GM21825 (cell line): ENCODE measurements around the gene DDX17.
A peak's percentile ranks its signal among the peaks of the same experiment; 100 is the strongest.

Experiments used
- ATAC-seq: cut with Tn5 transposase; IDR thresholded peaks from one replicate; pipeline ENCODE4 v1.9.1; 2021; ENCODE audit warnings: mild to moderate bottlenecking, moderate library complexity; ENCODE audit not compliant: unreplicated experiment

Gene DDX17

GRCh38 chr22:38506118-38506962 lies at the start of gene DDX17:
TSS of gene DDX17 (minus strand) at chr22:38506311.
- ATAC-seq, result peak; percentile 82

DNA sequence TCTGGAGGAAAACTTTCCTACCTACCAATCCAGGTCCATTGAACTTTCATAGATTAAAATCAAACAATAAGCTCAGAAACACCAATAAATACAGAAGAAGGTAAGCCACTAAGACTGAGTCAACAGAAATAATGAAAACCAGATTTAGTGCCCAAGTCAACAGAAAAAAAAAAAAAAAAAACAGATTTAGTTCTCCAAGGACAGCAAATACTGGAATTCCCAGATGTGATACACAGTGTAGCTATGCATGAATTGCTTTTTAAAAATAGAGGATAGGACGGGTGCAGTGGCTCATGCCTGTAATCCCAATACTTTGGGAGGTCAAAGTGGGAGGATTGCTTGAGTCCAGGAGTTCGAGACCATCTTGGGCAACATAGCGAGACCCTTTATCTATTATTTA lies 48.2 kb upstream of the DDX17 start:
- no peak for ATAC-seq

DNA sequence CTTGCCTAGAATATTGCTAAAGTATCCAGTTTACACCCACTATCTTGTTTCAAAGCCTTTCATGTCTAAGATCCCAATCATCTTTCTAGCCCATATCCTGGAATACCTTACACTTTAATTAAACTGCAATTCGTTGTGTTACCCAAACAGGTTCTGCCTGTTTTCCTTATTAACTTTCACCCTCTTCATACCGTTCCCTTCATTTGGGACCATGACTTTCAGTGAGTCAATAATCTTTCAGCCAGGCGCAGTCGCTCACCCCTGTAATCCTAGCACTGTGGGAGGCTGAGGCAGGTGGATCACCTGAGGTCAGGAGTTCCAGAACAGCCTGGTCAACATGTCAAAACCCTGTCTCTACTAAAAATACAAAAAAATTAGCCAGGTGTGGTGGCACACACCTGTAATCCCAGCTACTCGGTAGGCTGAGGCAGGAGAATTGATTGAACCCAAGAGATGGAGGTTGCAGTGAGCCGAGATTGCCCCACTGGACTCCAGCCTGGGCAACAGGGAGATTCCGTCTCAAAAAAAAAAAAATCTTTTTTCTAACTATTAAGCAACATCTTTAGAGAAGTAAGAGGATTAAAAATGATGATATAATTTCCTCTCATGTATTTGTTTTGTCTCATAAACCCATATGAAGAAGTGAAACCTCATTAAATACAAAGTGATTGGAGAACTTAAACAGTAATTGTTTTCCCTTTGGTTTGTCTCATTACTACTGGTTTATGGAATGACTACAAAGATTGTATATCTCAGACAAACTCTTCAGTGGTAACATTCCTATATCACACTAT lies 43.2 kb upstream of the DDX17 start:
- ATAC-seq, result no peak

DNA sequence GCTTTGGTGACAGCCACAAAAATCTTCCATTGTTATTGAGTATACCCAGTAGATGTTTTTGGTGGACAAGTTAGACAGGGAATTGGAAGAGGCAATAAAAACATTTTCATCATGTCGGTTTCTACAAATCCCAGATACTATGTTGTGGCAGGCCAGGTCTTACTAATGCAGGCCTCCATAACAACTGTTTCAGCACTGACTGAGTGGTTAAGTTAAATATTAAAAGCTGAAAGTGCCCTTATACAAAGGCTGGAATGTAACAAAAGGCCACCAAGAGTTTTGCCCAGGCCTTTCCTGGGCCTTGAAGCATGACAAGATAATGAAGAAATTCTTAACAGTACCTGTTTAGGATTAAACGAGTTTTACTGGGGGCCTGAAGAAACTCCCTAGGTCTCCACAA lies 34.6 kb upstream of the DDX17 start:
- ATAC-seq, result no peak

DNA sequence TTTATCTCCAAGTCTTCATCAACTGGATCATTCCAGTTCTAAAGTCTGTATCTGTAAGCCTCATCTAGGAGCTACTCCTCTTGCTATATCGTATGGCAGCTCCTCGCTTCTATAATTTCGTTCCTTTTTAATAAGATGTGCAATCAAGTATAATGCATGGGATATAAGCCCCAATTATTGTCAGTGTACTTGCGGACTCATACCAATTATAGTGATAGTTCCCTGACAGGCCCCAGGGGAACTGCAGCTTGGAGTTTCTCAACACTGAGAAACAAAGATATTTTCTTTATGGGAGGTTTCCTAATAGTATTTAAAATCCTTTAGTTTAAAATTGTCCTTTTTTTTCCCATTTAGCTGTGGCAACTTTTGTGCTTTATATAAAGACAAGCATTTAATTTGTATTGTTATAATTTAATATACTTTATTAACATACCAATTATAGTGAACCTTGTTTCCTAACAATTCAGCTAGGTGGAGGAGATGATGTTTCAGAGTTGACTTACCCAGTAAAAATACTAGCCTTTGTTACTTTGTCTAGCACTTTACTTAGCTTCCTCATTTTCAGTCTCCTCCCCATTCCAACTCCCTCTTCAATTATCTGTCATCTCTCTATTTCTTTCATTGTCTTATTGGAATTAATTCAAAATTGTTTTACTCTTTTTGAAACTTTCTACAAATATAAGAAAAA lies 25.3 kb upstream of the DDX17 start:
- no peak for ATAC-seq

- no peak for ATAC-seq
Observed at GRCh38 chr22:38524429-38524828, 18.3 kb upstream of the DDX17 start.

DNA sequence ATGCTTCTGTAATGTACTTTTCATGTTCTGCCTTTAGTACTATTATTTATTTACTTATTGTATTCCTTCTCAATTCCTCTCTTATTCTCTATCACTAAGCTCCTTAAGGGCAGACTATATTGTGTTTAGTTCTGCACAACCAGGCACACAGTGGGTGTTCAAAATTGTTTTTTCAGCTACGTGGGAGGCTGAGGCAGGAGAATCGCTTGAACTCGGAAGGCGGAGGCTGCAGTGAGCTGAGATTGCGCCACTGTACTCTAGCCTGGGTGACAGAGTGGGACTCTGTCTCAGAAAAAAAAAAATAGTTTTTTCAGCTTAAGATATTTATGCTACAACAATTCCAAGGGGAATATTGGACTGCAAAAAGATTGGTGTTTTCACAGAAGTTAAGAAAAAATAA lies 17.4 kb upstream of the DDX17 start:
- ATAC-seq, result no peak

- no peak for ATAC-seq
Observed at GRCh38 chr22:38523029-38523428, 16.9 kb upstream of the DDX17 start.

DNA sequence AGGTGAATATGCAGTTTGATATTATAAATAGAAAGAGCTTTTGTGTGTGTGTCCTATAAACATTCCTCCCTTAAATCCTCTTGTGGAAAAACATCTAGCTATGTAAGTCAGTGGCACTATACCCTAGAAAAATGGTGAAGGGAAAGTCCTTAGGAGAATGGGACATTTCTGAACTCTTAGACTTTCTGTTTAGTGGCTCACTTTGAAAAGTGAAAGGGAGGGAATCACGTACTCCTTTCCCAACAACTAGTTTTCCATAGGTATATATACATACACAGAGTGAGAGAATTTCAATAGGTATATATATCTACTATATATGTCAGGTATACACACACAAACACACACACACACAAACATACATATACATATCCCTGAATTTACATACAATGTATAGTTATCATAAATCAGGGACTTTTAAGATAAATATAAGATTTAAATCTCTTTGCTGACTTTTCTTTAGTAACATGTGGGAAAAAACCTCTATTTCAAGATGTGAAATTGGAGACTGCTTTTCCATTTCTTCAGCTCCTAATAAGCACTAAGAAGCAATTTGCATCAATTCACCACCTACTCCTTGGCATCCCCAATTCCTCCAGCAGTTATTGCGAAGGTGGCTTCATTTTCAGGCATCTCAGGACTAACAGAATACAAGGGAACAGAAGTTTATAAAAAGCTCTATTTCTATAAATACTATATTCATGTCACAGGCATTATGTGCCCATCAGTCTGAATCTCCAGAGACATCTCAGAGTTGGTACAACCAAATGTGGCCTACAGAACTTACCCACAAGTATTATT lies 13.5 kb upstream of the DDX17 start:
- ATAC-seq, result no peak

DNA sequence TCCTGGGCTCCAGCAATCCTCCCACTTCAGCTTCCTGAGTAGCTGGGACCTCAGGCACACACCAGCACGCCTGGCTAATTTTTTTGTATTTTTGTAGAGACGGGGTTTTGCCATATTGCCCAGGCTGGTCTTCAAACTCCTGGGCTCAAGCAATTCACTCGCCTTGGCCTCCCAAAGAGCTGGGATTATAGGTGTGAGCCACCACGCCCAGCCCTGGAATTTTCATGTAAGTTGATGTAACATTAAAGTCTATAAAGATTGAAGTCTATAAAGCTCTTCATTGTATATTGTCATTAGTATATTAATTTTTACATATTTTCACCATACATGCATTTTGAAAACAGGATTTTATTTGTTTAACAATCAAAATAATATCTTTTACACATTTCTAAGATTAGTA lies 12.5 kb upstream of the DDX17 start:
- ATAC-seq, result no peak

DNA sequence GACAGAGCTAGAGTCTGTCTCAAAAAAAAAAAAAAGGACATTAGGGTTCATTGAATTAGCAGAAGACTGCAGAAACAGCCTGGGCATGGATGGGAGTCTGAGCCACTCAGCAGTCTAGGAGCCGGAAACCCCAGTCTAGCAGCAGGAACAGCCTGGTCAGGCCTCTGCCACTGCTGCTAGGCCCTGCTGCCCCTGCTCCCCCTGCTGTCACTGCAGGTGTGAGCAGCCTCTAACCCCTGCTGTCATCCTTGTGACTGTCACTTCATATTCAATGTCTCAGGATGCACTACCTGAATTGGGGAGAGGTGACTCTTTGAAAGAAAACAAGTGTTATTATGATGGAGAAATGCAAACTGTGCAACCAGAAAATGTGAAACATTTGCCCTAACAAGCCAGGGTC lies 7.0 kb upstream of the DDX17 start:
- ATAC-seq, result no peak

DNA sequence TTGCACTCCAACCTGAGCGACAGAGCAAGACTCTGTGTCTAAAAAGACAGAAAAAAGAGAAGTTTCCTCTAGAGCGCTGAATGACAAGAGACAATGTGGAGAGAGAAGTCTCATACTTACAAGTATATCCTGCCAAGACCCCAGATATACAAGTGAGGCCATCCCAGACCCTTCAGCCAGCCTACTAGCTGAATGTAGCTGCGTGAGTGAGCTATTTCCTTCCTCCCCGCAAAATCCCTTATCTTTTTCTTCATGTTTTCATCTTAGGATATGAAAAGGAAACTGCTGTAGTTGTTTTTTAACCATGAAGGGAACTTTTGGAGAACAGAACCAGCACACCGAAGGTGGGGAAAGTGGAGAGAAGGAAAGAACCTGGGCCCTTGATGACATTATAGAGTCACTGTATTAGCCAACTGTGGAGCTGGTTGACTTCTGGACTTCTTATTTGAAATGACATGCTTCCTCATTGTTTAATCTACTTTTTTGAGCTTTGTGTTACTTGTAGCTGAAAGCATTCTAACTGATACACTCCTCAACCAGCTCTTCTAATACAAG lies 4.4 kb upstream of the DDX17 start:
- ATAC-seq, result no peak

DNA sequence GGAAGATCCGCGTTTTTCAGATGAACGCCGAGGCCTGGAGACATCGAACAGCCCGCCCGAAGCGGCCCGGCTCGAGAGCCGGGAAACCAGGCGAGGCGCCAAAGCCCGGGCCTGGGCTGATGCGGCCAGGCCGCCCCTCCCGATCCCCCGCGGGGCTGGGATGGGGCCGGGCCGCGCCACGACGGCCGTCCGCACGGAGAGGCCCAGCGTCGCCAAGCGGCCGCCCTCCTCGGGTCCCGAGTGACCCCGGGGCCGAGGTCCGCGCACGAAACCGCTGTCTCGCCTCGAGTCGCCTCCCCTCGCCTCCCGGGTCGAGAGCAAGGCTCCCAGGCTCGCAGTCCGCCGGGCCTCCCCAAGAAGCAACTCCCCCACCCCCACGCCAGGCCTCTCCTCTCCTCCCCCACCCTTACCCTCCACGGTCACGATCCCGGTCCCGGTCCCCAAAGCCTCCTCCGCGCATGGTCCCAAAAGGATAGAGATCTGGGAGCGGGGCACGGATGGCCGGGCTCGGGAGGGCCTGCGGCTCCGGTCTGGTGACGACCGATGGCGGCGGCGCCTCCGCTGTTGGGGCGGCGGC lies 482 bp downstream of the DDX17 start:
- peak; percentile 27 for ATAC-seq

DNA sequence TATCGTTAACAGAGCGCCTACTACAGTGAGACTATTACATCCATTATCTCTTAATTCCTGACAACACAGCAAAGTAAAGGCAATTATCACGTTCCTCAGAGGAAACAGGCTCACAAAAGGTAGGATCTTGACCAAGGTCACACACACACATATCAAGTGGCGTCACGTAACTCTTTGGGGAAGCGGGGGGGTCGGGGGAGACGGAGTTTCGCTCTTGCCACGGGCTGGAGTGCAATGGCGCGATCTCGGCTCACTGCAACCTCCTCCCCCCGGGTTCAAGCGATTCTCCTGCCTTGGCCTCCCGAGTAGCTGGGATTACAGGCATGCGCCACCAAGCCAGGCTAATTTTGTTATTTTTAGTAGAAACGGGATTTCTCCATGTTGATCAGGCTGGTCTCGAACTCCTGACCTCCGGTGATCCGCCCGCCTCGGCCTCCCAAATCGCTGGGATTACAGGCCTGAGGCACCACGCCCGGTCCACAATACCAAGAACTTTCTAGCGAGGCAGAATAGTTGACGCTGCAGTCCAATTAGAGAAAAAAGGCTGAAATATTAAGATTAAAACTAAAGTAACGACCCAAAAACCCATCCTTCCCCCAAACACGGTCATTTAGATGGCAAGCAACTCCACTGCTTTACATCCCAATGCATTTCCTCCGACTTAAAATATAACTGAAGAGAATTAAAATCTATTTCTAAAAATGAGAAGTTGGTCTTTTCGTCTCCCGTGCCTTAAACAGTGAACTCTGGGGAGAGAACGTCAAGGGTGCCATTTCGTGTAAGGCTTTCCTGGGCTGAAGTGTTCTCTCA lies 1.2 kb downstream of the DDX17 start:
- no peak for ATAC-seq

DNA sequence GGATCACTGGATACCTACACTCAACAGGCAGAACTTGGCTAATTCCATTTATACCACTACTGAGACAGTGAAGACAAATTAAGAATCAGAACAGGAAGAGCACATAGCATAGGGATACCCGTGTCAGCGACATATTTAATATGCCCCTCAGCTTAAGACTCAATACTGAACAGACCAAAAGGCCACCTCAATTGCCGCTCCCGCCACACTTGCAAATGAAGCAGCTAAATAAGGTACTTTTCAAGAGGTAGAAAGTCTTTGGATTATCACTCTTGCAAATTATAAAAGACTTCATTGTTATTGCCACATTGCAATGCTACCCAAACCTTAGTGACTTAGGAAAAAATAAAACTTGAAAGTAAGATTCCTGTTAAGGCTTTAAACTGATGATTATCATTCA lies 3.1 kb downstream of the DDX17 start:
- no peak for ATAC-seq

DNA sequence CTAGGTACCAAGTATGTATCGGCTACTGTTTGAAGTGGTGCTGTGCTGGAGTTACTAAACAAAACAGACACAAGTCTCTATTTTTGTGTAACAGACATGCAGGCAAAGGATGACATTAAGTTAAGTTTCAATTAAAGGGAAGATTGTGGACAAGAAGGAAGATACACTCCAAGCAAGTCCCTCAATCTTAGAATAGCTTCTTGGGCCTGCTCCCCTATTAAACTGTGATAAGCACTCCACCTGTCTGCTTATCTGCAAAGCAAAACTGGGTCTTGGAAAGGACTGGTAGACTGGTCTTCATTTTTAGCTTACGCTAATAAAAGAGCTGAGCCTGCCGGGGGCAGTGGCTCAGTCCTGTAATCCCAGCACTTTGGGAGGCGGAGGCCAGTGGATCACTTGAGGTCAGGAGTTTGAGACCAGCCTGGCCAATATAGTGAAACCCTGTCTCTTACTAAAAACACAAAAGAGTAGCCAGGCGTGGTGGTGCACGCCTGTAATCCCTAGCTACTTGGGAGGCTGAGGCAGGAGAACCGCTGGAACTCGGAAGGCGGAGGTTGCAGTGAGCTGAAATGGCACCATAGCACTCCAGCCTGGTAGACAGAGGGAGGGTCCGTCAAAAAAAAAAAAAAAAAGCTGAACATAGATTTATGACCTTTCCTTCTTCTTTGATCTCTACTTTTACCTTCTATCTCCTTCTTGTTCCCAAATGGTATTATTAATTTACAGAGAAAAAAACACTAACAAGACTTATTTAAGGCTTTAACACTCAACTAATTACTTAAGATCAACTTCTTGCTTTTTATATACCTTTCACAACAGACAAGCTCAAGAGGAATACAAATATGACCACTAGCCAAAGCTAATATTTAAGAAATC lies 4.1 kb downstream of the DDX17 start:
- ATAC-seq, result no peak

GRCh38 chr22:38497869-38498268 lies 8.2 kb downstream of the DDX17 start:
- ATAC-seq, result no peak

DNA sequence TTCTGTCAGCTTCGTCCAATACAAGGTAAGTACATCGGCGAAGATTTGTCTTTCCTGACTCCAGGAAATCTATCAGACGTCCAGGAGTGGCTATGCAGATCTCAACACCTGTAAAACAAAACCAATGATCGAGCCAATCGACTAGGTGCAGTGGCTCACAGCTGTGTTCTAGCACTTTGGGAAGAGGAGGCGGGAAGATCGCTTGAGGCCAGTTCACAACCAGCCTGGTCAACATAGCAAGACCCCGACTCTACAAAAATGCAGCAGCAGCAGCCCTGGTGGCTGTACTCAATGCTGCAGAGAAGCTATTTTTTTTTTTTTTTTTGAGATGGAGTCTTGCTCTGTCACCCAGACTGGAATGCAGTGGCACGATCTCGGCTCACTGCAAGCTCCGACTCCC lies 11.2 kb downstream of the DDX17 start:
- ATAC-seq, result no peak
